ENCODE data around the gene LAMA1.

The LAMA1 gene

DNA sequence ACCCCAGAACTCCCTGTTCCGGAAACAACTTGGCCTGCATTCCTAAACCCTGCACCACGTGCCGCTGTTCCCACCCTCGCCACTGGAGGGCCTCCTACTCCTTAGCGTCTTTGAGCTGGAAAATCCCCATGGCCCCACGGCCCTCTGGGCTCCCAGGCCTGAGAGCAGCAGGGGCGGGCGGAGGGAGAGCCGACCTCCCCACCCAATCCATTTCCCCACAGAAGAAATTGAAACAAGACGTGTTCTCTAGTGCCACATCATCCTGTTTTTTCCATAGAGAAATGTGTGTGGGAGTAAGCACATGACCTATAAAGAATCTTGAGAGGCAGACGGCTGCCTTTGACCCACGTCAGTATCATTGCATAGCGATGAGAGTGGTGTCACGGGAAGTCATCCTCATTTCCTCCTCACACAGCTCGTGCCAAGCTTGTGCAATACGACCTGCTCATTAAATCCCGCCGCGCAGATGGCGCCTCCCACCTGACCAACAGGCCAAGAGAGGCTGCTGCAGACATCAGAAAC lies 79.2 kb downstream of the LAMA1 start:
- no peak for DNase-seq

DNA sequence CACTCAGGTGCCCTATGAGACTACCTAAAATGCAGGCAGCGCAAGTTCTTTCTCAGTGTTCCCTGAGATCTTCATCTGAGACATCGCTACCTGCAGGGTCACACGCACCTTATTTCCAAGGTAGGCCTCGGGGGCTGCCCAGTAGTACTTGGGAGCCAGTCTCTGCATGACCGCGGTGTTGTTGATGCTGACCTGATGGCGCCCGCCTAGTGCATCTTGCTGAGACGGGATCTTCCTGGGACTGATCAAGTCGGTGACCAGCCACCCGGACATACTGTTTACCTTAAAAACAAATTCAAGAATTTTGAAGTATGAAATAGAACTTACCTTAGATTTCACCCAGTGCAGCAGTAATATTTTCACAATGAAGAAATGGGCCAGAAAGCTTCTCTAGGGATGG lies 80.1 kb downstream of the LAMA1 start:
- no peak for DNase-seq

DNA sequence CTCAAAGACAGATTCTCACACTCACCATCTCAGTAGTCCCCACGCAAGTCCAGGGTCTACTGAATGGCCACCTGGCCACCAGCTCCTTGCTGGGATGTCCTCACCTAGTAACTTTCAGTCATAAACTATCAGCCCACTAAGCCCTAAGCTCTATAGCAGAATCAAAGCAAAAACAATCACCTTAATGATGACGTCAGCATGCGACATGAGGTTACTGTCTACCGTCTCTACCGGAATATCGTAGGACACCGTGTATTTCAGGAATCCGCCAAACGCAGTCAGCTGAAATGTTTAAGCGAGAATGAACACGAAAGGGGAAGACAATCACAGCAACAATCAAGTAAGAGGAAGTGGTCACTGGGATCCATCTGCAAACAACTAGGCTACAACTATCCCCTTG lies 81.8 kb downstream of the LAMA1 start:
- no peak for DNase-seq

DNA sequence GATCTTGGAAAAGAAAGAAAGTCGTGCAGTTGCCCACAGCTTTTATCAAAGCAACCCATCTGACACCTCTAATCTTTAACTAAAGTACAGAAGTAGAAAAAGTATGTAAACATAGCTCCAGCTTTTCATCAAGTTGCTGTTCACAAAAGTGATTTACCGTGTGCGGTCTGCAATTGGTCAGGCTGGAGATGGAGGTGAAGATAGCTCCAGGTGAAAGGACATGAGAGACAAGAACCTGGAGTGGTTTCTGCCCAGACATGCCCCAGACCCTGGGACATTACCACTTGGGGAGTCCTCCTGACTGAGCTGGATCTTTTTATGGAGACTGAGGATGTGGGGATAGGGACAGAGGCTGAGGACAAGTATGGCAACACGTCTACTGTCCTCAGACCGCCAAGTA lies 82.7 kb downstream of the LAMA1 start:
- no peak for DNase-seq

DNA sequence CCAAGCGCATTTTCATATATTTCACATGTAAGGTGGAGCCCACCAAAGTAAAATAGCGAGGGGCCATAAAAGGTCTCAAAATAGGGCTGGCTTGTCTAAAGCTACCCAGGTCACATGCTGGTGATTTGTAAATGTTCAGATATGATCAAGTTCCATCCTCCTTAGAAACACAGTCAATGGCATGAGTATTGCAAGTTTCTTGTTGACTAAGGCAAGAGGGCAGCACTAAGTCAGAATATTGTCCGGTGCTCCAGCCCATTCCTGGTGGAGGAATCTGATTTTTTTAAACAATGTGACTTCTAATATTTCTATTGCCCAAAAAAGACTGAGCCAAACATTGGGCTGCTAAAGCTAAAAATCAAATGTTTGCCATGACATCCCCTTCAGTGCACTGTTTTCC lies 85.1 kb downstream of the LAMA1 start:
- DNase-seq, result no peak

DNA sequence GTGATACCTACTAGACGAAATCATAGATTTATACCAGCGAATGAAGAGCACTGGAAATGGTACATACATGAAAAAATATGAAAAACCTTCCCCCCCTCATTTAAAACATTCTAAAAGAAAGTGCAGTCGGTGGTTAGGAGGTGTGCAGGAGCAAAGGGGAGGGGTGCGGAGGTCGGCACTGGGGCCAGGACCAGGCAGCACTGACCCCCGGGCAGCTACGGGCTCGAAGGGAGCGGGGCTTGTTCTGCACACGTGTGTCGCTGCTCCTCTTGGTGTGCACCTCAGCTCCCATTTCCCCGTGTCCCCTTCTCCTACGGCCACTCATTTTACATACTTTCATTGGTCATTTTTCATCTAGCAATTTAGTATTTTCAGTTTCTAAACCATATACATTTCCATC lies 89.0 kb downstream of the LAMA1 start:
- no peak for DNase-seq

DNA sequence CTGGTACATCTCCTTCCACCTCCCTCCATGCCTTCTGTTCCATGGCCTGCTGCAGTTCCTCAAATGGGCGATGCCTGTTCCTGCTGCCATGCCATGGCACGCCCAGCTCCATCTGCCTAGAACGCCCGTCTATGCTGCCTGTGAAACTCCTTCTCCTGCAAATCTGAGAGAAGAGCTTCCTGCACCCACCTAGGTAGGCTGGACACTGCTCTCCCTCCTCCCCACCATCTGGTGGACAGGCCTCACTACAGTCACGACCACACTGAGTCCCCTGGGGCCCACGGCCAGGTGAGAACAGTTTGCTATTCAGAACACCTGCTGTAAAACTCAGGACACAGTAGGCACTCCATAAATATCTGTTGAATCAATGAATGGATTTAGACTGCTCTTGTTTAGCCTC lies 92.4 kb downstream of the LAMA1 start:
- DNase-seq, result no peak

DNA sequence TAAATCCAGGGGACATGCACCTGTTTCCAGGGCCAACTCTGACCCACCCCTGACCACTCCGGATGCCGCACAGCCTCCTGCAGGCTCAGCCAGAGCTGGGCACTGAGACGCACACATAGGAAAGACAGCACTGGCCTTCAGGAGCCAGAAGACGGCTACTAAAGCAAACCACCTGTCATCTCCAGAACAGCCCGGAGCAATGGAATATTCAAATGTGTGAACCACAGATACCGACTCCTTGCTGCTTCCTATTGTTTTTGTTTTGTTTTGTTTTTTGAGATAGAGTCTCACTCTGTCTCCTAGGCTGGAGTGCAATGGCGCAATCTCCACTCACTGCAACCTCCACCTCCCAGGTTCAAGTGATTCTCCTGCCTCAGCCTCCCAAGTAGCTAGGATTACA lies 94.0 kb downstream of the LAMA1 start:
- no peak for DNase-seq

DNA sequence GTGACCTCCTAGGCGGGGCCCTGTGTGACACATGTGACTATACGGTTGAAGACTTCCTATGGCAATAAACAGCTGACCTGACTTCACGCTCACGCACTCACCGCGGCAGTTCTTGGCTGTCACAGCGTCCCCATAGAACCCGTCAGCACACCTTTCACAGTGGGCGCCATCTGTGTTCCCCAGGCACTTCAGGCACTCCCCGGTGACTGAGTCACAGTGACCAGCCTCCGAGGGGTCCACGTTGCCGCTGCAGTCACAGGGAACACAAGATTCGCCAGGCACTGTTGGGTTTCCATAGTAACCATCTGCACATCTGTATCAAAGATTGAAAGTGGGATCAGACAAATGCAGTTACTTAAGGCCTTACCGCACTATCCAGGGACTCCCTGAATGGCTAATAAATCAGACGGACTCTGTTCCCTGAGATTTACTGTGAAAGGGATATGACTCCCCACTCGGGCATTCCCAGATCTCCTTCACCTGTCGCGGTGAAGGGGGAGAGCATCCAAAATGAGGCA lies 94.5 kb downstream of the LAMA1 start:
- no peak for DNase-seq

DNA sequence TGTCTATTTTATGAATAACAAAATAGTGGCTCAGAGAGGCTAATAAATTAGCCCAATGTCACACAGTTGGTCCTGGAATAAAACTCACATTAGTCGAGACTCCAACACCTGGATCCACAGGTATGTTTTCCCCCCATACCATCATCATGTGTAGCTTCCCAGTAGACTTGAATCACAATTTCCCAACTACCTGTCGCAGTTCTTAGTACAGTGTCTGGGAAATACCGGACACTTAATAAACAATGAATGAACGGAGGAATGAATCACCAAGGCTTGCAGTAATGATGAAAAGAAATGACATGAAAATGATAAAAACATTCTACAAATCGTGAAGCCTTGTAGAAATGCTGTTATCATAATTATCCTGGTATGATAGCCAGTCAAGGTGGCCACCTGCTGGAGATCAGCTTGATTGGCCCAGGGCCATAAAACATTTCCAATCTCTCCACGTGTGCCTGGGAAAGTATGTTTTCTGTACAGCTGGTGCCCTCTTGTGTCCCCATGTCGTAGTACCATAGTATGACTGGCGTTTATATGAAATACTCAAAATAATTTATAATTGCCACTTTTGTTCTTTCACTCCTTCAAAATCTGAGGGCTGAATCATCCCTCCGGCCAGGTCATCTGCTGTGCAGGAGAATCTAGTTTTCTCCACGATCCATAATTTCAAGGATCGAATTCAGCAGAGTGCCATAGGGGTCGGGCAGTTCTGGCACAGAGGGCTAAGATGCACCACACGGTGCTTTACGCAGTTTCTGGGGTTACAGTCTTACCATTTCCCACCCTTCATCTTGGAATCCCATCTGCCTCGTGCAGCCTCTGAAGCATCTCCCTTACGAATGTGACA lies 95.4 kb downstream of the LAMA1 start:
- no peak for DNase-seq

DNA sequence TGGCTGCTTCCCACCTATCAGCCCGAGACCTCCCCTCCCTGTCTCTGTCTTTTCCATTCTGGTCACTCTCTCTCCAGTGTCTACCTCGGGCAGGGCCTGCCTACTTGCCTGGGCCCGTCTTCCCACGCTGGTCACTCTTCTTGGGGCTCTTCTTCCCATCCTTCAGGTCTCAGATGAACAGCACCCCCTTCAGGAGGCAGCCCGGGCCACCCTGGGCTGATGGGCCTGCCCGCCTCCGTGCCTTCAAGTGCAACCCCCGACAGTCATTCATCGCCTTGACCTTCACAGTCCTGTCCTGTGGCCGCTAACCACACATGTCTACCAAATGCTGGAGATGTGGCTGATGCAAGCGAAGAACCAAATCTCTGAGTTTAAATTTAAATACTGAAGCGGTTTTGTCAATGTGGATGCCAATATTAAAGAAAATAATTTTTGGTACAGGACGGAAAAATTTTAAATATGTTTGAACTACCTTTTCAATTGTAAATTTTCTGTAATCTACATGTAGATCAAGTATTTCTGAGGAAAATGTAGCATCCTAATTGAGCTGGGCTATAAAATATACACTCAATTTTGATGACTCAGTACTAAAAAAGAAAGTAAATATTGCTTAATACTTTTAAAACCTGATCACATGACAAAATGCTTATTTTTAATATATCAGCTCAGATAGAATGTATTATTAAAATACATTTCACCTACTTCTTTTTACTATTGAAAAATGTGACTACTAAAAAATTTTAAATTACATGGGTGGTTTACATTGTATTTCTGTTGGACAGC lies 96.4 kb downstream of the LAMA1 start:
- no peak for DNase-seq

DNA sequence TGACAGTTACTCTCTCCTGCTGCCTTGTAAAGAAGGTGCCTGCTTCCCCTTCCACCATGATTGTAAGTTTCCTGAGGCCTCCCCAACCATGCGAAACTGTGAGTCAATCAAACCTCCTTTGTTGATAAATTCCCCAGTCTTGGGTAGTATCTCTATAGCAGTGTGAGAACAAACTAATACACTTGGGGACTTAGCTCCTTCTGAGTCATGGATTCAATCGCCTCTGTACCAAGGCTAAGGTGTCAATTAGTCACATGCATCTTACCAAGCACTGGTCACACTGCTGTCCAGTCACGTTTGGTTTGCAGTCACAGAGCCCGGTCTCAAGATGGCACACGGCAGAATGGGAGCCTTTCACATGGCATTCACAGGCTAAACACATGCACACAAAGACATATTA lies 100.6 kb downstream of the LAMA1 start:
- no peak for DNase-seq

DNA sequence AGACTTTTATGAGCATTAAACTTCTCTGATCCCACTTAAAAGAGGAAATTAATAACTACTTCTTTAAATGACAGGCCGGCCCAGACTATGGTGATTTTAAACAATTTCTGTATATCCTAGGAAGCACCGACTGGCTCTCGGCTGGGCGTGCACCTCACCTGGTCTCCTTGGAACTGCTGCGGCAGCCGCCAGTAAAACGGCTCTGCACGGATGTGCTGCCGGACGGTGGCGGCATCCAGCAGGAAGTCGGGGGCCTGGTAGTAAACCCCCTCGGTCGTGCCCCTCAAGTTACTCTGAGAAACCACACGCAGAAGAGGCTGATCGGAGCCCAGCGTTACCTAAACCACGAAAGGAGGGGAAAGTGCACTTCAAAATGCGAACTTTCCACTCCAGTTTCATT lies 106.5 kb downstream of the LAMA1 start:
- DNase-seq, result no peak

DNA sequence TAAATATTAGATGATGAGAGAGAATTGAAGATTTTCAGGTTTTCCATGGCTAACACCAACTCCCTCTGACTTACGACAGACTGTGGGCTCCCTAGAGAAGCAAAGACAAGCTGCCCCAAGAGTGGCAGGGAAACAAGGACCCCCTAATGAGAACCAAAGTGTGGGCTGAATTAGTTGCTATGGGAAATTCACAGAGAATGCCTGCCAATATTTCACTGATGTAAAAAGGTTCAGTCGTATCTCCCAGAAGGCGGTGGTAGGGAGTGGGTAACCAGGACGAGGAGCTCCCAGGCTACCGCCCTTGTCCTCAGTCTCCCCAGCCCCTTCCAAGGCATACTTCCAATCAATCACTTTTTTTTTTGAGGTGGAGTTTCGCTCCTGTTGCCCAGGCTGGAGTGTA lies 113.6 kb downstream of the LAMA1 start:
- DNase-seq, result no peak

DNA sequence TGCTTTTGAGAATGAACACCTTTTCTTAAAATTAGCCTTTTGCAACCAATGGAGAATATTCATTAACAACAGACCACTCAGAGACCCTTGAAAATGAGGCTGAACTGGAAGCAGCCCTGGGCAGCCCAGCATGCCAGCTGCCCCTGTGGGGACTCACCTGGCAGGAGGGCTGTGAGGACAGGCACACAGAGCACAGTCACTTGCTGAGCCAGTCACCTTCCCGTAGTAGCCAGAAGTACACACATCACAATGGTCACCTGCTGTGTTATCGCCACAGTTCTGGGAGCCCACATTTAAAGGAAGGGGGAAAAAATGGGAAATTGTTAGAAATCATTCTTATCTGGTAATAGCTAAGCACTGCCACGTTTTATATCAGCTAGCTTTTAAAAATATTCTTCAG lies 115.5 kb downstream of the LAMA1 start:
- no peak for DNase-seq

DNA sequence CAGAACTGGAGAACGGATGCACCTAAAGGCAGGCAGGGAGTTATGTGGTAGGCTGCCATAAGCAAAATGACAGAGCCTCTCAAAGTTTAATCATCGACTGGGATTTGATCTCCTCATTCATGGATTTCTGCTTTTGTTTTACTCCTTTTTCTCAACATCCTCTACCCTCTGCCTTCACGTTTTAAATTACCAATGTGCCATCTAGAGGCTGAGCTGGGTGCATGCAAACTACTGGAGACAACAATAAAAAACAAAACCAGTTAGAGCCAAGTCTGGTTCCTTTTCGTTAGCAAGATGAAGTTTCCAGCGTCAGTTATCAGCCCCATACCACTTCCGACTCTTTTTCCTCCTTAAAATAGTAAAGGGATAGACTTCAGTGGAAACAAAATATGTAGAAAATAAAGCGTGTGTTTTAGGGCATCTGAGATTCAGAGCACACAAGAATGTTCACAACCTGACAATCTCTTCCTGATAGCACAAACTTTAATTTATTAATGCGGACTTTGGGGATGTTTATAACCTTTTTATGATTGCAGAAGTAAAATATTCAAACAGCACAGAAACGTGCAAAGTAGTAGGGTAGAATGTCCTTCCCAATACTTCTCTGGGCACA lies 117.0 kb downstream of the LAMA1 start:
- no peak for DNase-seq

DNA sequence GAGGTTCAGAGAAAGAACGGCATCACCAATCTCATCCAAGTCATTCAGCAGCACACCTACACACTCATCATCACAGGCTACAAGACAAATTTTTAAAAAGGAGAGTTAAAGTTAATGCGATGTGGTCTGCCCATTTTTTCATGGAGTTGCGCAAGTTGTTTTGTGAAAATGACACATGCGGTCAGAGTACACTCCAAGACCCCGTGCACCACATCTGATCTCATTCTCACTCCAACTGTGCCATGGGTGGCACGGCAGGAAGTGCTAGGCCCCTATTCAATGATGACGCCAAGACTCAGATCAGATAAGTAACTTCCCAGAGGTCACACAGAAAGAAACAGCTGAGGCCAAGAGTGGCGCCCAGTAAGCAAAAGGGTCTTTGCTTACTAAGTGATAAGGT lies 119.8 kb downstream of the LAMA1 start:
- DNase-seq, result no peak

DNA sequence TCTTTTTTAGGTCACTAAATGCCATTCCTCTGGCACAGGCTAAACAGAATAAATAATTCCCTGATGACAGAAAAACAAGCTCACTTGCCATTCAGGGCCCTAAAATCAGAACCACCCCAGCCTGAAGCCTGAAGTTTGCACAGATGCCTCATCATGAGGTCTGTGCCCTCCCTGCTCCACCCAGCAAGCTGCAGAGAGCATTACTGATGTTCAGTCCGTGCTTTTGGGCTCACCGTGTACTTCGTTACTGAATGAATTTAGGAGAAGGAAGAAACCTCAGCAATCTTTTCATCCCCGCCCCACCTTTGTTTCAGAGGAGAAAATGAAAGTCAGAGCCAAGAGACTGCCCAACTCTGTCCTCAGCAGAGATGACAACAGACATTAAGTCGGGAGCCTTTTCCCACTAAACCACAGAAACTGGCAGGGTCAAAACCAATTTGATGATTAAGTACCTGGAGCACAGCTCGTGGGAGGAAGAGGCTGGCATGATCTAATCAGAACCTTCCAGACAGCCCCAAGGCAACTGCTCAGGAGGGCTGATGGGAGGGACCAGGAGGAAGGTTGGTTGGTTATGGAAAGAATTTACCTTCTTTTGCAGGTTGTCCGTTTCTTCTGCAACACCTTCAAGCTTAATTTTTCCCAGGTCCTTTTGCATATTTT lies 122.7 kb downstream of the LAMA1 start:
- no peak for DNase-seq

DNA sequence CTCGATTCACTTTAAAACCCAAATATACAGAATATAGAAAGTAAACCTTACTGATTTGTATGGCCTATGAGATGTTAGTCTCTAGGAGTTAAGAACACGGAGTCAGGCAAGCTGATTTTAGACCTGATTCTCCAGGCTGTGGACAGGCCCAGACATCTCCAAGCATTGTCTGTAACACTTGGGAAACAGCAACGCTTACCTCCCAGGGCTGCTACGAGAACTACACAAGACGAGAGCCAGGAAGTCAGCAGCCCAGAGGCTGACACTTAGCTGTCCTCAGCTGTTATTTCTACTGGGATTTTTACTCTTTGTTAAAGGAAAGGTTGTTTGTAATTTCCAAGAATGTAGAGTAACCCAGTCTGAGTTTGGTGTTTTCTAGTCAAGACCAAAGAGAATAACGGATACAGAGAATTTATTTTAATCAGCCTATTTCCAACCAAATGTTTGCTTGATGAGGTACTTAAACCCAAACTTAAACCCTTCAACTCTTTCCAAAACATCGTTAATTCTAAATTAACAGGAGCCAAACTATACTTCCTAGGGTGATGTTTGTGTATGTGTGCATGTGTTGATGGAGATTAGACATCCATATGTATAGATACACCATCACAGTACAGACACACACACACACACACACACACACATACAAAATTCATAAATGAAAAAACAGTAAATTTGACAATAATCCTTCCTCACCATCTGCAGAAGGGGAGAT lies 123.4 kb downstream of the LAMA1 start:
- no peak for DNase-seq

DNA sequence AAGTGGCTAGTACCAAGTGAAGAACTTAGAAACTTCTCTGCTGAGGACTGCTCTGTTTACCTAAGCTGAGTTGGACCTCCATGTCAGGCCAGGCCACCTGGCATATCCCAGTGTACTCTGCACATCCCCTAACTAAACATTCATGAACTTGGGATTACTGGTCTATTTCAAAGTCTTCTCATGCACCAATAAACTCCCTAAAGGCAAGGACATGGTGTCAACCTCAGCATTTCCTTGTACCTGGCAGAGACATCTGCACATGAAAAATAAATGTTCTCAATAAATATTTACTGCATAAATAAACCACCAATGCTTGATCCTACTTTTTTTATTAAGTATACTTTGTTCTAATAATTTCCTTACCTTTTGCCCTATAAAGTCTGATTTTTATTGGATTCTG lies 124.8 kb downstream of the LAMA1 start:
- DNase-seq, result no peak

DNA sequence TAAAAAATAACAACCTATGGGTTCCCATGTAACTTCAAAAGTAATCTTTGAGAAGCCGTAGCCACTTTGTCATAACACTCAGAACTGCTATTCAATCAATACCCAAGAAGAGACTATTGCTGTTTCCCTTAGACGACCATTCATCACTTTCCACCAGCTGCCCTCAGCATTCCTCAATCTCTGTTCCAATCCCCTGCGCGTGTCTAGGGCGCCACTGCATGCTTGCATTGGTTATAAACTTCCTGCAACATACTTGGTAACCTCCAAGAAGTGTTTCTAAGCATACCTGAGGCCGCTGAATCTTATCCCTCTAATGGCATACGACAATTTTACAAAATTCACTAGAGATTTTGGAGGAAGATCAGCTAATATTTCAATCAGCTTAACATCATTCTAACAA lies 134.2 kb downstream of the LAMA1 start:
- no peak for DNase-seq

DNA sequence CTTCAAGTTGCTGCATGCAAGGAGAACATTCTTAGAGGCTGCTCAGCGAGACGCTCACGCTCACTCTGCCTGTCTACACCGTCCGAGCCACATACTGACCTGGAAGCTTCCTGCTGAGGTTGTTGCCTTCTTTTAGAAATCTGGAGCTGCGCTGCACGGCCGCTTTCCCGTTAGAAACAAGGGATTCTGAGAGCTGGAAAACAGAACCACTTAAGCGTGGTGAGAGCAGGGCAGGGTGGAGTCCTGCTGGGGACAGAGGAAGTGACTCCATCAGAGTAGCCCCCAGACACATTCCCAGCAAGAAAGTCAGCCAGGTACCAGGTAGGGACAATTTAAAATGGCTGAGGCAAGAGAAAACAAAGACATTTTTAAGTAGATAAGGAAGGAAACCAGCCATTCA lies 135.2 kb downstream of the LAMA1 start:
- no peak for DNase-seq

Data from activated CD4-positive, alpha-beta T cell treated with anti-CD3 and anti-CD28 coated beads, Interleukin-2, amount 50 U/mL, for 4 hours (primary cell).